ENCODE results near the gene TOM1L1.

Gene TOM1L1

GRCh38 chr17:55002458-55002857 lies 101.8 kb downstream of the TOM1L1 start:
- no peak for DNase-seq

- no peak for DNase-seq
Measured at GRCh38 chr17:55004484-55004883, 103.8 kb downstream of the TOM1L1 start.

GRCh38 chr17:55005520-55005919 lies 104.9 kb downstream of the TOM1L1 start:
- DNase-seq, result no peak

Measured in NCI-H510A (cell line).